Measurements from ENCODE around the gene RFTN1.

RFTN1 gene

DNA sequence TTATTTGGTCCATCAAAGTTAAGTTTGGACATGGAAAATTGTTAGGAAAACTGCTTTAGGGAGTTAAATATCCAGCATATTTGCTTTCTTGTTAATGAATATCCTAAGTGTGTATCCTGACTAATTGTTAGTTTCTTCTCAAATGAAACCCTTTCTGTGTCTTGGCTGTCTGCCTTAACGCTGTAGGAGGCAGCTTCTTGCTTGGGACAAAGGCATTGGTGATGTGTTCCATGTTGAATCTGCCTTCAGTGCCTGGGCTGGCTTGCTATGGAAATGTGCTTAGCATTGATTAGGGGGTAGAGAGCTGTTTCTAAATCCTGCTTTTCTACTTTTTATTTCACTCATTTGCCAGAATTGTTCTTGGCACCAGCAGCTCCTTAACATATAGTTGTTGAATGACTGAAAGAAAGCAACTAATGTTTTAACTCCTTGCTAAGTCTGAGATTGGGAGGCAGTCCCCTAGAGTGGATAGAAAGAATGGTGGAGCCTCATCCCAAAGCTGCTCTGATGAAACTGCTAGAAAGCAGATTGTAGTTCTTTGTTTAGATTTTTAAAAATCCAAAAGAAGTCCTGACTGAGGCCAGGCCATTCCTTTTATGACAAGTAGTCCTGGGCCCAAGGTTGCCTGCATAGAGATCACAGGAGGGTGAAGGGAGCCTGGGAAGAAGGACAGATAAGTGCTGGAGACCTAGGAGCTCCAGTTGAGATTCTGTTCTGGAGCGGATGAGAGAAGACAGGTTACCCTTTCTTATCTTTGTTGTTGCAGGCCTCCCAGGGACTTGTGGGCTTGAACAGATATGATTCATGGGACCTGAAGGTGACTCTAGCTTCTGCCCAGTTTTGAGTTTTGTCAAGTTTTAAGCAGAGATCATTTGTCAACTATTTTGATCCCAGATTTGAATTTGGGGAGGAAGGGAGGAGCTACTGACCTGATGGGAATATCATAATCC is 209.2 kb downstream of the RFTN1 start:
- DNase-seq (ENCODE audit: low read depth): no peak

DNA sequence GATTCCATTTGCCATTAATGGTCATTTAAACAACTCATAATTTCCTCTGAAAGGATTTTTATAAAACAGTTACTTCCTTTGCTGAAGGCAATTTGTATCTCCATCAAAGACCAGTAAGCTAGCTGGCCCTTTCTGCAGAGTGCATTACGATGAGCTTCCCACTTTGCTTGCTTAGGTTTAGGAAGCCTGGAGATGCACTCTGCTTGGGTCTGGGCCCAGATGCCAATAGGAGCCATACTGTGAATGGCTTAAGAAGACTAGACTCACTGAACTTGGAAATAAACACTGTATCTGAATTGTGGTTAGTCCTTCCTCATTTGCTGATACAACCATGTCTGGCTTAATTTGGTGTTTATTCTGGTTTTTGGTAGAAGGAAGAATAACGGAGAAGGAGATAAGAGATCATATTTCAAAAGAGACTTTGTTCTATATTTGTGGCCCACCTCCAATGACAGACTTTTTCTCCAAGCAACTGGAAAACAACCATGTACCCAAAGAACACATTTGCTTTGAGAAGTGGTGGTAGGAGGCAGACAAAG is 210.4 kb downstream of the RFTN1 start:
- no peak for DNase-seq (ENCODE audit: low read depth)

DNA sequence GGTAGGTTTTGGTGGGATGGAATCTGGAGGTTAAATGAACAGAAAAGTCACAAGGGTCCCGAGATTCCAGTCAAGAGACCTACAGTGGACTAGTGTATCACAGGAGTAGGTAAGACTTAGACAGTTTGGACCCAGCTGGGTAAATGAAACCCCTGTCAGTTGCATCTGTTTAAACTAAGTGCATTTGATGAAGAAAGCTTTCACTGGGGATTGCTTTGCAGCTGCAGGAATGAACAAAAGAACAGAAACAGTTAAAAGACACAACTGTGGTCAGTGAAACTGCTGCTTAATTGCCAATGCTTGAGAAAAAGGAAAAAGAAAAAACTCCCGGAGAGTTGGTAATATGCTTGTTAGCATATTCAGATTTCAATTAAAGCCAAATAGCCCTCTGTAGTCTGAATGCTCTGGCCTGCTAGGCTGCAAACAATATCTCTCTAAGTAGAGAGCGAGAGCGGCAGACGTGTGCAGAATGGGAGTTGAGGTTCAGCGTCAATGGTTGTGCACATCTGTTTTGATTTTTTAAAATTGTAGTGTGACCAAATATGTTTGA is 211.3 kb downstream of the RFTN1 start:
- DNase-seq (ENCODE audit: low read depth): no peak

DNA sequence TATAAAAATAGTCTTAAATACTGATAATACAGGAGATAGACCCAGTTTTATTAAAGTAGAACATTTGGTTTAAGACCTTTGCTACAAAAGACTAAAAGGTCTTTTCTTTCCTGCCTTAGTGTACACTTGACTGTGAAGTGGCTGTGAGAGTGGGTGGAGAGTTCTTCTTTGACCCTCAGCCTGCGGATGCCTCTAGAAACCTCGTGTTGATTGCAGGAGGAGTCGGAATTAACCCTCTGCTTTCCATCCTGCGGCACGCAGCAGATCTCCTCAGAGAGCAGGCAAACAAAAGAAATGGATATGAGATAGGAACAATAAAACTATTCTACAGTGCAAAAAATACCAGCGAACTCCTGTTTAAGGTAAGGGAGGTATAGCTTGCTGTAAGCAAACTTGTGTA is 212.0 kb downstream of the RFTN1 start:
- DNase-seq (ENCODE audit: low read depth): no peak

DNA sequence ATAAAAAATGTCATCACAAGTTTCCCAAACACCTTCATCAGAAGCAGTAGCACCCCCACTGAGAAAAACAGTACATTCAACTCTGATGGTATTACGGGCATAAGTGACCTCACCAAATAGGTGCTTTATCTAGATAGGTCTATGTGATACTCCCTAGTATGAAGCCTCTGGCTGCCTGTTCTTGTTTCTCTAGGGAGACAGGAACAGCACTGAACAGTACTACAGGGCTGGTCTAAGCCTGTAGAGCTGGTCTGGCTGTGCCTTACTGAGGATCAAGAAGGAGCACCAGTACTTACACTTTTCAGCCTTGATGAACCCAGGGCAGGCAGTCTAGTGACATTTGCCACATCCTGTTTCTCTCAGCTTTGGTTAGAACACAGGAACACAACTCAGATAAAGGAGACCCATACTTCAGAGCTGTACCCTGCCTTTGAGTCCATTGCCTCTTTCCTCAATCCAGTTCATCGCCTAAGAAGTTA is 212.6 kb downstream of the RFTN1 start:
- DNase-seq (ENCODE audit: low read depth): no peak

DNA sequence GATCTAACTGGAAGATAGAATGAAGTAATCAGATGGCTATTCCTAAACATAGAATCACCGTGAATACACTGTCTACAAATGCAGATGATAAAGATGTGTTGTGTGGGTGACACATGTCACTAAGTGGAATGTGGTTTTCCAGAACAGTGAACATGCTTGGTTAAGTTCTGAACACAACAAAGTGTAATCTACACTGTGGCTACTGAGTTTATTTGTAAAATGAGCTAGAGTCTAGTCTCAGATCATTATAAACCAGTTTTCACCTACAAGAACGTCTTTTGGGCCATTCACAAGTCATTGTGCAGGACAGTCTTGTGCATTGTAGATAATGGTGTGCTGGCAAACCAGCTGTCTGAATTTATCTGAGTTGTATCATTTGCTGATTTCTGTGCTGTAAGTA is 213.2 kb downstream of the RFTN1 start:
- no peak for DNase-seq (ENCODE audit: low read depth)

DNA sequence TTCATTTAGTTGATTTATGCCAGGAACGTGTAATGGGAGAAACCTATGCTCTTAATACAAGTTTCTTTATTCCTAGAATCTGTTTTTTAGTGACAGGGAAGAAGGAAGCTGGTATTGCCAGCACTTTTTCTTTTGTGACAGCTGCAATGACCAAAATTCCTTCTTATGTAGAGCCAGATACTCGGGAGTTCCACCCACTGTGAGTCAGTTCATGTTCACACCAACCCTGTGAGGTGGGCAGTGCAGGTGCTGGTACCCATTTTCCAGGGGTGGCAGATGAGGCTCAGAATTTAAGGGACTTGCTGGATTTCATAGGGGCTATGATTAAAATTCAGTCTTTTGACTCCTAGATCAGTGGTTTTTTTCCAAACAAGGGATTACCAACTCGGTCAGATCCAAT is 213.8 kb downstream of the RFTN1 start:
- no peak for DNase-seq (ENCODE audit: low read depth)

DNA sequence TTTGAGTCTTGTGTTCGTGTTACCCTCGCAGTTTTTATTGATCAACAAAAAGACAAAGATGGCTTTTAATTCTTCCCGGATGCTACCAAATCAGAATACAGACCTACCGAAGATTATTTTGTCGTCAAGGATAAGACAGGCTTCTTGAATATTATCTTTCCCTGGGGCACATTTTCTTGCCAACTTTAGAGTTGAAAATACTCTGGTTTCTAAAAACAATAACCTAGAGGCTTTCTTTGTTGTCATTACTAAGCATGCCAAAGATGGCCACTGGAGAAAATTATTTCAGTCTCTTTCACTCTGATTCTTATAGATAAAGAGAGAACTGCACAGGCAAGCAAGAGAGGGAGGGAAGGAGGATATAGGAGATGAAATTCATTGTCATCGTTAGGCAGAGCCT is 214.6 kb downstream of the RFTN1 start:
- no peak for DNase-seq (ENCODE audit: low read depth)

DNA sequence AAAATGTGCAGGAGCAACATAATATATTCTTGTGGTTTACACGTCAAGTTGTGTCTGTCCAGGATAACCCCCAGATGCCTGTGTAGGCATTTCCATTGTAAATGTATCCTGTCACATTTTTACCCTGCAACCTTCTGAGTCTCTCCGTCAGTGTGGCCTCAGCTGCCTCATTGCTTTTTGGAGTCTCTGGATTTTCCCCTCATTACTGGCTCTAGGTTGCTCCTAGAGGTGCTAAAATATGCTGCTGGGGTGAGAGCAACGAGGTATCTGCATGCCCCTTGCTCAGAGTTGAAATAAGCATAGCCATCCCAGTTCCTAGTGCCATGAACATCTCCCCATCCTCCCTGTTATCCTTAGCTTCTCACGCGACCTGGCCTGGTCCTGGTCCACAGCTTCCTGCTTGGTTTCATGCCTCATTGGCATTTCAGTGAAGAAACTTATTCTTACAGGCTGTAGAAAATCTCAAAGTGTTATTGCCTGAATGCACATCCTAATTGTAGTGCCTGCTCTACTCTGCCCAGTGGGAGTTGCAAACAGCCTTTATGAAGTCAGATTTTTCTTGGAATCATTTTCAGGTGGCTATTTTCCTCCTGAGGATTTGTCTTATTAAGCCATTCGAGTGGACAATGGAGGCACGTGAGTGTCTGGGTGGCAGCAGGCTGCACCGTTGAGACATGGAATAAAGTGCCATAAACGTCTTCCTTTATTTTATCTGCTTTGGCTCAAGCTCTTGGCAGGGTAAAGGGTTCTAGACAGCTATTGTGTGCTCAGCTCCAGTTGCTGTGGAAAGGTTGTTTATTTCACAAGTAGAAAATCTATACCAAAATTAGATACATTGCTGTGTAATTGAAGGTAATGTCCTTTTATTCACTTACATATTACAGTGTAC is 215.3 kb downstream of the RFTN1 start:
- no peak for DNase-seq (ENCODE audit: low read depth)

DNA sequence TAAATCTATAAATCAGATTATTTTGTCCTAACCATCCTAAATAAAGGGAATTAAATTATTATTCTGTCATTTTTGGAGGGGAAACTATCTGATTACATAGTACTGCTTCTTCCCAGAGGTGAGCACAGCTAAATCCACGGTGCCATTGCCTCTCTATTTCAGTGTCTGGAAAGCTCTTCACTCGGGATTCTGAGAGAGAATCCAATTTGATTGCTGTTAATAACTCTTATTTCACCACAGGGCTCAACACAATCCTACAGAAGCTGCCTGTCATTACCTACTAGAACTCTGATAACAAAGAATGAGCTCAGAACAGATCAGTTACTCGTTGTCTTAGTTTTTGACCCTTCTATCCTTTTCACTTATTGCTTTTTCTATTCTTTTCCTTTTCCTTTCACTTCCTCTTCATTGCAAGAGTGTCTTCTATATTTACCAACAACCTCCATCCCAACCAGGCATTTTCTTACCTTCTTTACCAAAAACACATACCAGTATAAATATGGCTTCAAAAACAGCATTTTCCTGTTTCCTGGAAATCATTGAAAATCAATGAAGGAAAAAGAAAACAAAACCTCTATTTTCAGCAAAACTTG is 218.1 kb downstream of the RFTN1 start:
- DNase-seq (ENCODE audit: low read depth): no peak

DNA sequence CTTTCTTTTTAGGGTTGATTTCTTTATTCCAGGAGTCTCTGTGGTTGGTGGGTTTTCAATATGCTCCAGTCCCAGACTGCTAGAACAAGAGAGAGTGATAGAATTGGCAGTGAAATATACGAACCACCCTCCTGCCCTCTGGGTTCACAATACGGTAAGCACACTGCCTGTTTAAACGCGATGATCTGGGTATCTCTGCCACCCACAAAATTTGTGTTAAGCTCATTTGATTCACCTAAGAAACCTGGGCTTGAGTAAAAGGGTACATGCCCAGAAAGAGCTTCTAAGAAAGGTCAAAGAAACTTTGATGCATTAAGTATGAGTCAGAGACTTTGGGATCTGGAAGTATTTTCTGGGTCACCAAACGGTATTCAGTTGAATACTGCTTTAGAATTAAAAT is 218.7 kb downstream of the RFTN1 start:
- no peak for DNase-seq (ENCODE audit: low read depth)

DNA sequence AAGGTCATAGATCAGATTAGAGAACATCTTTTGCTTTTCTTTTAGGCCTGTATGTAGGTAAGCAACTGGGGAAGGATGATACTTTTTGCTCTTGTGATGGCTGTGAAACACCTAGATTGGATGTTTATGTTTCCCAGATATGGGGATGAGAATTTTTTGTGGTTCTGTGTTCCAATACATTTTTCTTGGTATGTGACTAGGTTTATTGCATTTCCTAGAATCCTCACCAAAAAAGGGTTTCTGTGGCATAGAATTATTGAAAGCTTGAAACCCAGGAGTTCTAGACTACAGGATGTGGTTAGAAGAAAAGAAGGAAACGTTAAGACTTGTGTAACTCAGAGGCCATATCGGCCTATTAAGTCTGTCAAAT is 222.7 kb downstream of the RFTN1 start:
- no peak for DNase-seq (ENCODE audit: low read depth)

DNA sequence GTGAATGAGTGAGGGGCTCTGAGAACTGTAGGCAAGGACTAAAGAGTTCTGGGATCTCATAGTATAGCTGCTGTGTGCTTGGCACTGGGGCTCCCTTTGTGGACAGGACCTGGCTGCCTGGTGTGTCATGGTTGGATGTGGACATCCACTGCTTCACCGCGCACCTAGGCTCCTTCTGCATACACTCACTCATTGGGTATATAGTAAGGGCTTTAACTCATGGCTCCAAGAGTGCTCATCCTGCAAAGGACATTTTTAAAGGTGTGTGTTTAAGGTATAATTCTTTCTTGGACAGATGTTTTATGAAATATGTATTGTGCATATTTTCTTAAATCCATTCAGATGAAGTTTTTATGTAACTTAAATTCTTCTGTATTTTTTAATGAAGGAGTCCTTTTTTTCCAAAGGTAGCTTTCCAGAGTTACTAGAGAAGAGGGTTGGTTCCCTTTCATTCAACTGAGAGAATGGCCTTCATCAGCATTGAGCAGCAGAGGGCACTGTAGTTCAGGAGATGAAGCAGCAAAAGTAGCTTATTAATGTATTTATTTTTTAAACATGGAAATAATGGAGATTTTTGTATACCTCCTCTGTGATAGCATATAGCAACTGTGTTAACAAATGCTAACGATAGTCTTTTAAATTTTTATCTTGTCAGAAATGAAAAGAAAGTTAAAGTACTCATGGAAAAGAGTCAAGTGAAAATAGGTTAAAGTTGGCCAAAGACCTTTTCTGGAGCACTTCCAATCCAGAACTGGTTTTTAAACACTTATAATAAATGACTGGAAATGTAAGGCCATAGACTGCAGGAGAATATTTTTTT is 223.3 kb downstream of the RFTN1 start:
- DNase-seq (ENCODE audit: low read depth): peak; percentile 36

DNA sequence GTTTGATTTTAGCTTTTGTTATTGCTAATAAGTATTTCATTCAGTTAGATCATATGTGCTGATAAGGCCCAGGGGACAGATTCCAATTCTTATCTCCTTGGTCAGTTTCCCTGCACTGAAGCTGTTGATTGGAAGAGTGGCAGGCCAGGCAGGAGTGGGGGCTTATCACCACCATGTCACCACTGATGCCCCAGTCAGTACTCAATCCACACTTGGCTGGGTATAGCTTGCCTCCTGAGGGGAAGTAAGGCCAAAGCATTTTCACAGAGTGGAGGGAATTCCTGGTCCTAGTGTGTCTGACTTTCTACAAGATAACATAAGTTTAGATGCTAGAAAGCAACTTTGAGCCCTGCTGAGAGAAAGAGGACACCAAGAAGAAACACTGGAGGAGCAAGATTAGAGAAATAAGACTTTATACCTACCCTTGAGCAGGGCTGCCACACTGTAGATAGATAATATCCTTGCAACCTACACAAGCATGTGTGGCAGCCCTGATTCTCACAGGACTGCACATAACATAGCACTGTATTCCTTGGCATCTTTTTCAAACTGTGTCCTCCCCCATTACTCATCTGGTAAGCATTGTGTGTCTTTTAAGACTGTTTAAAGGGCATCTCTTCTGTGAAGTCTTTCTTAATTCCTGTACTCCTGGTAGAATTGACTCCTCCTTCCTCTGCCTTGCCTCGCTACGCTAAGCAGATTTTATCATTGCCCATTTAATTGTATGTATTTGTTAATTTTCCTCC is 224.2 kb downstream of the RFTN1 start:
- DNase-seq (ENCODE audit: low read depth): no peak

DNA sequence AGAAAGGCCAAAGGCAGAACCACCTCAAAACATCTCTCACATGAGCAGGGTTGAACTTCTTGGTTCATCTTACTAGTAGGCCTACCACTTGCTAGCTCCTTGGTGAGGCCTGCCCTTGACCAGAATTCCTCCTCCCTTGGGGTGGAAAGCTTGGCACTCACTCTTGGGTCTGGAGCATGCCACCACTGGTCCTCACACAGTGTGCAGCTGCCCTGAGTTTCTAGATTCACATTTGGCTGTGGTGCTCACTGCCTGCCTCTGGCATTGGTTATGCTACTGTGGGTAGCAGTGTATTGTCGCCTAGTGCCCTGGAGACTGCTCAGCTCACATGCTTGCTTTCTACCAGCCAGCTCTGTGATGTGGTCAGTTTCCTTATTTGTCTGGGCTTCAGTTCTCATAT is 224.8 kb downstream of the RFTN1 start:
- DNase-seq (ENCODE audit: low read depth): no peak

DNA sequence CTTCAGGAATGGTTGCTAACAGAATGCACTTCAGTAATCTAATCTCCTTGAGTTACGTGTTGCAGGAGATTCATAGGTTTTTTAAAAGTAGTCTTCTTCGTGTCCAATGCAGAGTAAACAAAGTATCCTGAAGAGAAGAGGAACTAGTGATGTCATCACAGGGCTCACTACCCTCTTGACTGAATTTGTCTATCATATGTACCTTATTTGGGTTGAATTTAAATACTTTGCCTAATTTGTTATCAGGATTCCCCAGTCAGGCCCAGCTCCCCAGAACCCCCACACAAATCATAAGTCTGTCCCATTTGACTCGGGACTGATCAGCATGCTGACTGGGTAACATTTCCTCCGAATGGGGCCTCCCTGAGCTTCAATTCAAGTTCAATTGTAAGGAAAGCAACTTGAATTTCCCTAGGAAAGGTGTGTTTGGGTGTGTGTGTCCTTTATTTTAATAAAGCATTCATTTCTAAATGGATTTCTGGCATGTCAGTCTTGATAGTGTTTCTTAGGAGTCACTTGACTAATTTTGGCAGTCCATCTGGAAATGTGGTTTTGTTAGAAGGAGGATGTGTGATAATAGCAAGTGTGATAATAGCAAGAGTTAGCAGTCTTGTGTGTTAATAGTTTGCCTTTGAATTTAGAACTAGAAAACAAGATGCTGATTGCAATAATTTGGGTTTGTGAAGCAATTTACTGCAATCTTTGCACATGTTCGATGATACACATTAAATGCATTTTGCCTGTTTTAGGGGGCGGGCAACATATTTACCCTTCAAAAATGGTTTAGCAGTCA is 226.6 kb downstream of the RFTN1 start:
- no peak for DNase-seq (ENCODE audit: low read depth)

DNA sequence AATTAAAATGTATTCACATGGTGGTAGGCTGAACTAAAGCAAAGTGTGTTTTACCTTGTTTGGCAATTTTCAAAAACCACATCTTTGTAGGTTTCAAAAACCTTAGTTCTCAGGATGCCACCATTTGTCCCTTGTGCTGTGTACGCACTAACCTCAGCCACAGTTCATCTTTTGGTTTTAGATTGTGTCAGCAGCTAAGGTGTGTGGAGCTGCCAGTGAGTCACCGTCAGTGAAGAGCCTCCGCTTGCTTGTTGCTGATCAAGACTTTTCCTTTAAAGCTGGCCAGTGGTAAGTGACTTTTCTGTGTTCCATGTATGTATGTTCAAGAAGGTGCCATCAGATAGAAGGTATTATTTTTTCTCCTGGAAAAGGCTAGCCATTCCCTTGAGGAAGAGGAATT is 227.3 kb downstream of the RFTN1 start:
- no peak for DNase-seq (ENCODE audit: low read depth)

DNA sequence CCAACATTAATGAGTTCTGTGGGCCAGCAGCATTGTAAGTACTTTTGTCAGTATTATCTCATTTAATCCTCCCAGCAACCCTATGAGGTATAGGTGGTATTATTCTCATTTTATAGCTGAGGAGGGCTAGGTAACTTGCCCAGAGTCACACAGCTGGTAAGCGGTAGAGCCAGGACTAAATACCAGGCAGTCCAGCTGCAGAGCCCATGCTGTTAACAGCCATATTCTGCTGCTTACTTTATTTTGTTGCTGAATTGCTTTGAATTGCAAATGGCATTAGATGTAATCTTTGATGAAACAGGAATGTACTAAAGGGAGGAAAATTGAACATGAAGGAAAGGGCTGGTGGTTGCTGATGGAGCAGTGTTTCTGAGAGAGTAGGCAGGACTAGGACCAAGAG is 228.9 kb downstream of the RFTN1 start:
- no peak for DNase-seq (ENCODE audit: low read depth)

DNA sequence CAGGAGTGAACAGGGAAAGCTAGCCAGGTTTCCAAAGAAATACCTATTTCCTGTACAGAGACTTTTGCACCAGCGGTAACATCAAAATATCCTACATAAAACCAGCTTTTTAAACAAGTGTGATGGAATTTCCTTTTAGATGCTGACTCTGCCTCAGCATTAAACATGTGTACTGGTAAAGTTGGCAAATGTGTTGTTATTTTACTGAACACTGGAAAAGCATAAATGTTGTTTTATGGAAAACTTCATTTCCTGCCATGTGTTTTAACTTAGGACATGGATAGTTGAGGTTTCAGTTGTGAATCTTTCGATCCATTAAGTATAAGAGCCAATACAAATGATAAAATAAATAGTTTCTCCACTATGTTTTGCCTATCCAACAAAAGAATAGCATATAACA is 232.8 kb downstream of the RFTN1 start:
- DNase-seq (ENCODE audit: low read depth): no peak

Measured in GM04504 (cell line).